SW 1271 (cell line): ENCODE measurements around the gene SLC44A2.

Source experiments
- DNase-seq, 2 experiments: peaks; one replicate each; lab custom pipeline; 2025; lab: John Stamatoyannopoulos, UW

The SLC44A2 gene

GRCh38 chr19:10682397-10683063 is 57.2 kb downstream of the SLC44A2 start:
- no peak for DNase-seq

GRCh38 chr19:10683064-10683426 is 57.7 kb downstream of the SLC44A2 start:
- no peak for DNase-seq

GRCh38 chr19:10683582-10683981 is 58.2 kb downstream of the SLC44A2 start:
- no peak for DNase-seq

DNA sequence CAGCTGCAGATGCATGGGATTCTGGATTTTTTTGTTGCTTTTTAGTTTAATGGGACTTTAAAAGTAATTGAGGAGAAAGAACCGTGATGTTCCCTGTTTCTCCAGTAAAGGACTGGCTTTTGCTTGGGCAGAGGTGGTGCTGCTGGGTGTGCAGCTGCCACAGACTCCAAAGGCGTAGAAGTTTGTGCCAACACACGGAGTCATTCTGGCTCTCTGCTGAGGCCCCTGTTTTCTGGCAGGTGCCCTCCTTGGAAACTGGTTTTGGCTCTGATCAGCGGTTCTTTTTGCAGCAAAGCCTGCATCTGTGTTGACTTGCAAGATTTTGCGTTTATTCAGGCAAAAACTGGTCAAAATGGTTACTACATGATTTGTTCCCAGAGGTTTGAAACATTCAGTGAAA is 59.9 kb downstream of the SLC44A2 start:
- no peak for DNase-seq

- DNase-seq: no peak
Observed at GRCh38 chr19:10686193-10686592, 60.8 kb downstream of the SLC44A2 start.

- no peak for DNase-seq
Observed at GRCh38 chr19:10686661-10687517, 61.5 kb downstream of the SLC44A2 start.

GRCh38 chr19:10687518-10688288 is 62.4 kb downstream of the SLC44A2 start:
- DNase-seq: no peak

GRCh38 chr19:10688545-10689280 is 63.4 kb downstream of the SLC44A2 start:
- no peak for DNase-seq

GRCh38 chr19:10690341-10690781 is 65.0 kb downstream of the SLC44A2 start:
- no peak for DNase-seq

- DNase-seq: no peak
Observed at GRCh38 chr19:10691178-10691881, 66.0 kb downstream of the SLC44A2 start.

GRCh38 chr19:10691883-10692282 is 66.5 kb downstream of the SLC44A2 start:
- no peak for DNase-seq

DNA sequence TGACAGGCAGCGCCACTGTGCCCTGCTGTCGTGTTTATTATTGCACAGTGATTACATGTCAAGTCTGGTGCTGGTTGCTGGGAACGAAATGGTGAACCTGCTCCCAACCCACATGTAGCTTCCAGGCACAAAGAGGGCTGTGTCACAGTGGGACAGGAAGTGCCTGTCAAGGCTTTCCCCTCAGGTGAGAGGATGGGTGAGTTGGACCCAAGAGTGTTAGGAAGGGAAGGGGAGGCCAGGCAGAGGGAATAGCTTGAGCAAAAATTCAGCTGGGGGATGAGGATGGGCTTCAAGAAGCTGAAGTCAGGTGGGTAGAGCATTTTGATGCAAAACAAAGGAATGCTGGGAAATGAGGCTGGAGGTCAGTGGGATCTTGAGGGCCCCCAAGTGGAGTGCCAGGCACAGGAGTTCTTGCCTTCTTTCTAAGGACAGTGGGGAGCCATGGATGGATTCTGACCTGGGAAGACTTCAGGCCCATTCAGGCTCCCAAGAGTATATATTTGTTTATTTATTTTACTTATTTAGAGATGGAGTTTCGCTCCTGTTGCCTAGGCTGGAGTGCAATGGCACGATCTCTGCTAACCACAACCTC is 67.4 kb downstream of the SLC44A2 start:
- DNase-seq: no peak
